T47D (cell line): ENCODE data around the gene DIP2C.
A peak's percentile ranks its signal among the peaks of the same experiment; 100 is the strongest.

Experiments
- DNase-seq, 2 experiments: peaks; one replicate each; pipeline versions ENCODE4 v3.0.0 to v3.0.0-alpha.2; 2011 to 2012; ENCODE audit warnings: low read depth in 1 of 2, low spot score in 1 of 2
- JUND ChIP-seq: IDR thresholded peaks from 2 replicates; pipeline ENCODE4 v1.6.1; 2012; ENCODE audit warnings: low read depth
- in situ Hi-C: cut with HindIII; loops from 2 replicates; pipeline ENCODE4 v1.10.0; 2016; ENCODE audit warnings: low sequenced_read_pairs, low pct_unique_long_range_greater_than_20kb

The DIP2C gene, protein sequence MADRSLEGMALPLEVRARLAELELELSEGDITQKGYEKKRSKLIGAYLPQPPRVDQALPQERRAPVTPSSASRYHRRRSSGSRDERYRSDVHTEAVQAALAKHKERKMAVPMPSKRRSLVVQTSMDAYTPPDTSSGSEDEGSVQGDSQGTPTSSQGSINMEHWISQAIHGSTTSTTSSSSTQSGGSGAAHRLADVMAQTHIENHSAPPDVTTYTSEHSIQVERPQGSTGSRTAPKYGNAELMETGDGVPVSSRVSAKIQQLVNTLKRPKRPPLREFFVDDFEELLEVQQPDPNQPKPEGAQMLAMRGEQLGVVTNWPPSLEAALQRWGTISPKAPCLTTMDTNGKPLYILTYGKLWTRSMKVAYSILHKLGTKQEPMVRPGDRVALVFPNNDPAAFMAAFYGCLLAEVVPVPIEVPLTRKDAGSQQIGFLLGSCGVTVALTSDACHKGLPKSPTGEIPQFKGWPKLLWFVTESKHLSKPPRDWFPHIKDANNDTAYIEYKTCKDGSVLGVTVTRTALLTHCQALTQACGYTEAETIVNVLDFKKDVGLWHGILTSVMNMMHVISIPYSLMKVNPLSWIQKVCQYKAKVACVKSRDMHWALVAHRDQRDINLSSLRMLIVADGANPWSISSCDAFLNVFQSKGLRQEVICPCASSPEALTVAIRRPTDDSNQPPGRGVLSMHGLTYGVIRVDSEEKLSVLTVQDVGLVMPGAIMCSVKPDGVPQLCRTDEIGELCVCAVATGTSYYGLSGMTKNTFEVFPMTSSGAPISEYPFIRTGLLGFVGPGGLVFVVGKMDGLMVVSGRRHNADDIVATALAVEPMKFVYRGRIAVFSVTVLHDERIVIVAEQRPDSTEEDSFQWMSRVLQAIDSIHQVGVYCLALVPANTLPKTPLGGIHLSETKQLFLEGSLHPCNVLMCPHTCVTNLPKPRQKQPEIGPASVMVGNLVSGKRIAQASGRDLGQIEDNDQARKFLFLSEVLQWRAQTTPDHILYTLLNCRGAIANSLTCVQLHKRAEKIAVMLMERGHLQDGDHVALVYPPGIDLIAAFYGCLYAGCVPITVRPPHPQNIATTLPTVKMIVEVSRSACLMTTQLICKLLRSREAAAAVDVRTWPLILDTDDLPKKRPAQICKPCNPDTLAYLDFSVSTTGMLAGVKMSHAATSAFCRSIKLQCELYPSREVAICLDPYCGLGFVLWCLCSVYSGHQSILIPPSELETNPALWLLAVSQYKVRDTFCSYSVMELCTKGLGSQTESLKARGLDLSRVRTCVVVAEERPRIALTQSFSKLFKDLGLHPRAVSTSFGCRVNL (N-terminal part only)

DNA sequence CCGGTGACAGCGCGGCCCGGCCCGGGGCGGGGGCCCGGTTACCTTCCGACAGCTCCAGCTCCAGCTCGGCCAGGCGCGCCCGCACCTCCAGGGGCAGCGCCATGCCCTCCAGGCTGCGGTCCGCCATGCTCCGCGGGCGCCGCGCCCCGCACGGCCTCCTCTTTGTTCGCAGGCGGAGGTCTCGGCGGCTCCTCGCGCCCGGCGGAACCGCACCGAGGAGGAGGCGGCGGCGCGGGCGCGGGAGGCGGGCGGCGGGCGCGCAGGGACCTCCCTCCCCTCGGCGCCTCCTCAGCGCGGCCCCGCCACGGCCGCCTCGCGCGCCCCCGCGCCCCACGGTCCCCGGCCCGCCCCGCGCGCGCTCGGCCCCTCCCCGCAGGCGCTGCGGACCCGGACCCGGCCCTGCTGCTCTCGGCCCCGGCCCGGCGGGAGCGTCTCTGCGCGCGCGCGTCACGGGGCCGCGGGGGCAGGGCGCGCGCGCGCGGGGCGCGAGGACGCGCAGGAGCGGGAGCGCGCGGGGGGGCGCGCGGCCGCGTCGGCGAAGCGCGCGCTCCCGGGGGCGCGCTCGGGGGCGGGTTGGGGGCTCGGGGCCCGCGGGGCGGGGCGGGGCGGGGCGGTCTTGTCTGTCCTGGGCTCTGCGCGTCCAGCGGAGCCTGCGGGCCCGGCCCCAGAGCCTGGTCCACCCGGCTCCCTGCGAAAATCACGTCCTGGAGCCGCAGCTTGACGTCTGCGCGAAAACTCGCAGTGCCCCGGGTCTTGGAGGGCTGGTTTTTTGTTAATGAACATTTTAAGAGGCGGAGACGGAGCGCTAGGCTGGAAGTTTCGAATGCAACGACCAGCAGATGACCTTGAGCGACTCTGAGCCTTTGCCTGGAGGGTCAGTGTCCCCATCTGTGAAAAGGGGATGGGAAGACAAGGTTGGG, at the start of gene DIP2C:
TSS of gene DIP2C (minus strand) at position 217 of the 920 bp plus-strand sequence. CDS start at position 127, 90 bp downstream.
- peak; percentile 87 to 98 for DNase-seq
- no peak for TF ChIP-seq JUND
- in situ Hi-C loops, result no loop called here

DNA sequence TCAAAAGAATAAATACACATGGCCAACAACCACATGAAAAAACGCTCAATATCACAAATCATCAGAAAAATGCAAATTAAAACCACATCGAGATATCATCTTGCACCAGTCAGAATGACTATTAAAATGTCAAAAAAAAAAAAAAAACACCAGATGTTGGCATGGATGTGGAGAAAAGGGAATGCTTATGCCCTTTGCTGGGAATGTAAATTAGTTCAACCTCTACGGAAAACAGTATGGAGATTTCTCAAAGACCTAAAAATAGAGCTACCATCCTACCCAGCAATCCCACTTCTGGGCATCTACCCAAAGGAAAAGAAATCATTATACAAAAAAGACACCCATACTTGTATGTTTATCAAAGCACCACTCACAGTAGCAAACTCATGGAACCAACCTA, 45.0 kb upstream of the DIP2C start:
- DNase-seq, result no peak
- in situ Hi-C loops, result no loop called here
- no peak for TF ChIP-seq JUND

DNA sequence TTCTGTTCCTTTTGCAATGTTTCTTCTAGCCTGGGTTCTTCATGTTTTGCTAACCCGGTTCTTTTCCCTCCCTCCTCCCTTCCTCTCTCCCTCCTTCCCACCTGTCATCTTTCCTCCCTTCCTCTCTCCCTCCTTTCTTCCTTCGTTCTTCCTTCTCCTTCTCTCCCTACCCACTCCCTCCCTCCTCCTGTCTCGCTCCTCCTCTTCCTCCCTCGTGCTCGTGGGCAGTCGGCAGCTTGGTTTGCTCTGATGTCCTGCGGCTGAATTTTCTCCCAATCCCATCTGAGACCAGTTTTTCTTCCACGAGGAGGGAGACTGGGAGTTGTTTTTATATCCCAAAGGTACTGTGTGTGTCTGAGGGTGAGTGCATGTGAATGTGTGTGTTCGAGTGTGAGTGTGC, 43.6 kb upstream of the DIP2C start:
- peak; percentile 38 to 64 for DNase-seq
- in situ Hi-C loops, result no loop called here
- no peak for TF ChIP-seq JUND

DNA sequence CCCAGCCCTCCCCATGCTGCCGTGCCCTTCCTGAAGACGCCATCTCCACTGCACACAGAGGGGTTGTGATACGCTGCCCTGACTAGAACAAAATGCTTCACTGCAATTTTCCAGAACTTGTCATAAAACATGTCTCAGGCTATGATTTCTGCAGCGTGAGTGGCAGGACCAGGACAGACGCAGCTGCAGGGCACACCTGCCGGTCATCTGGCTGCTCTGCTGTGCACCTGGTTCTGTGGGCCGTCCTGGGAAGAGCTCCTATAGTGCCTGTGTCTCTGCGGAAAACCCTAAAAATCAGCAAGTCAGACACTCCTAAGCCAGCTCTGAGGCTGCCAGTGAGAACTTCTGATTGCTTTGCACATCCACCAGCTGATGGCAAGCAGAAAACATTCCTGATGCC, 39.7 kb upstream of the DIP2C start:
- no peak for TF ChIP-seq JUND
- in situ Hi-C loops, result no loop called here
- no peak for DNase-seq

DNA sequence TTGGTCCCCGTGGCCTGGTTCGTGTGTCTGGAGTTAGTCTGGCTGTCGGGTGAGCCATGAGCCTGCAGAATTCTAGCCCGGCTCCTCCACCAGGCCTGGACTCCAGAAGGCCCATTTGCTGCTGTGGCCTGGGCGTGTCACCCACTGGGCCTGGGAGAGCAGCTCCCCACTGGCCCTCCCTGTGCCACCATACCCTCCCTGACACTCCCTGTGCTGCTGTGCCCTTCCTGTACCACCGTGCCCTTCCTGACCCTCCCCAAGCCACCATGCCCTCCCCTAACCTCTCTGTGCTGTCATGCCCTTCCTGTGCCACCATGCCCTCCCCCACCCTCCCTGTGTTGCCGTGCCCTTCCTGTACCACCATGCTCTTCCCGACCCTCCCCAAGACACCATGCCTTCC, 39.1 kb upstream of the DIP2C start:
- no peak for TF ChIP-seq JUND
- no peak for DNase-seq
- in situ Hi-C loops, result no loop called here

DNA sequence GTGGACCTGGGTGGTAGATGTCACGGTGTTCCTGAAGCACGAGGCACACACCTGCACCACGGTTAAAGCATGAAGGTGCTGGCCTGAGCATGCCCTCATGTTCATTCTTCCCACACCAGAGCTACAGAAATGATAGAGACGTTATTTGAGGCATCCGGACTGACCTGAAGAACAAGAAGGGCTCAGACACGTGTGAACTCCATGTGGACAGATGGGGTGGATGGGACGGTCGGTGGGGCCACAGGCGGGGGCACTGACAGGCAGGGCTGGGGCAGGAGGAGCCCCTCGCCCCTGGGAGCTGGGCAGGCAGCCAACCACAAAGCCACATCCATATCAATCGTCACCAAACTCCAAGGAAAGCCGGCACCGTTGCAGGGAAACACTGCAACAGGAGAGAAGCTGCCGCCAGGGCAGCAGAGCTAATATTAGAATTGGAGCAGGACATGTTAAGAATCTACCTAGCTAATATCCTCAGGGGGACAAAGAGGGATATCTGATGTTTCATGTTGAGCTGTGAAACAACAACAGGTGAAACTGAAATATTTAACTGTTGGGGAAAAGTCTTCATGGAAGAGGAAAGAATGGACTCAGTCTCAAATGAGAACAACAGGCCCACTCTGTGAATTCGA, 37.8 kb upstream of the DIP2C start:
- in situ Hi-C loops, result no loop called here
- TF ChIP-seq JUND, result no peak
- DNase-seq, result peak; percentile 52 to 88

DNA sequence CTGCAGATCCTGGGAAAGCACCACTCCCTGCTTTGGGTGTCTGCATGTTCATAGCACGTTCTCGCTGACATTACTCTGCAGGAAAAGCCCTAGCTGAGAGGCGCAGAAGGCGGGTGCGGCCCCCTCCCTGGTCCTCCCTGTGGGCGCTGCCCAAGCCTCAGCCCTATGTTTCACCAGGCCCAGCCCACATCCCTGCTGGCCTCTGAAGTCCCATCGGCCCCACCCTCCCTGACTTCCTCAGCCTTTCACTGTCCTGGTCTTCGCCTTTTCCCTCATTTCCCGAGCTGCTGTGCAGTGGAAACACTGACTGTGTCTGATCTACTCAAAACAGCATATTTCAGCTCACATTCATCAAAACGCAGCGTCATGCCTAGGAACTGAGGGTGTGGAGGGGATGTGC, 36.3 kb upstream of the DIP2C start:
- in situ Hi-C loops, result no loop called here
- no peak for DNase-seq
- no peak for TF ChIP-seq JUND

DNA sequence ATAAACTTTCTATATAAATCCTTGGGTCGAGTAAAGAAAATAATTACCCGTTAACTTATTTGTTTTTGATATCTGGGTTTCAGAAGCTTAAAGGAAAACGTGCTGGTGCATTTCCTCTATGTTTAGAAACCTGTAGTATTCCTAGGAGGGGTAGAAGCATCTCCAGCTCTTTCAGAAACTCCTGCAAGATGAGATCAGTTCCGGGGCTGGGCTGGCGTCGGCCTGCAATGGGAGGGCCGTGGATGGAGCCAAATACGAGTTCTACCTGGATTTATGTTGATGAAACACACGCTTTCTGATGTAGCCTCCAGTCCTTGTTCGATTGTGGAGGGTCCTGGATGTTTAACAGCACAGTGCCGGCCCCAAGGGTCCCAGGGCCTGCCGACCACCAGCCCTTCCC, 35.8 kb upstream of the DIP2C start:
- DNase-seq, result no peak

DNA sequence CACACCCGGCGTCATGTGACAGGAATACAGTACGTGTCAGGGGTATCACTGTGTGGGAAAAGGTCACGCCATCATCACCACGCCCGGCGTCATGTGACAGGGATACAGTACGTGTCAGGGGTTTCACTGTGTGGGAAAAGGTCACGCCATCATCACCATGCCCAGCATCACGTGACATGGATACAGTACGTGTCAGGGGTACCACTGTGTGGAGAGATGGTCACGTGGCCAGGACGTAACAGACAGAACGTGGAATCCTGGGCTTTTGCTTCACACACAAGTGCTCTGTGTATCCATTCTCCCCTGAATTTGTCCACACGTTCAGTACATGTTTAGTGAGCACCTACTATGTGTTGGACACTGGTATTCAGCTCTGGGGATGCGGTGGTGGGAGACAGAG, 34.5 kb upstream of the DIP2C start:
- in situ Hi-C loops, result no loop called here
- no peak for TF ChIP-seq JUND
- DNase-seq, result no peak

More for the DNA sequence above, 35.8 kb upstream of the DIP2C start:
- no peak for TF ChIP-seq JUND
- in situ Hi-C loops, result no loop called here

DNA sequence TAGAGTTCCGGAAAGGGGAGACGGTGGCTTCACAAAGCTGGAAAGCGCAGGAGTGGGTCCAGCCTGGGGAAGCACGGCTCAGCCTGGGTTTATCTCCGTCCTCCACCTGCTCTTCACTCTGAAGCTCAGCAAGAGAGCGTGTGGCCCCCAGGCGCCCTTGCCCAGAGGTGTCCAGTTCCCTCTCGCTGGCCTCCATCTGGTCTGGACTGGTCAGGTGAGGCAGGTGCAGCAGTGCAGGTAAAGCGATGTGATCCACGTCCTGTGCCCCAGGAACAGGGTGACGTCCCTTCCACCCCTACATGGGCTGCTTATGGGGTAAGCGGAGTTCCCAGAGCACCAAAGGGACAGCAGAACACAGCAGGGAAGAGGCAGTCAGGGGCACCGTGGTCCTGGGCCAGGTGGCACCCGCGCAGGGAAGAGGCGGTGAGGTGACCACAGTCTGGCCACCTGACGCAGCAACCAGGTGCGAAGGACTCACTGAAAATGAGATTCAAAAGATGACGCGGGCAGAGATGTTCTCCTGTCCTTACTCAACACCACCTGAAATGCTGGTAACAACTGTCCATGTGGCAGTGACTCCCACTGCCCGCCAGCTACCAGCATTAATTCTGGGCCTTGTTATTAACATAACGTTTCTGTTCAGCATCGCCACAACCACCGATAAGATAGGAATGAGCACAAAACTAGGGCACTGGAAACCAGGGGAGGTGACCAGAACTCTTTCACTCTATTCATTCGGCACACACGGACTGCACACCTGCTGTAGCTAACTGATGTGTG, 33.0 kb upstream of the DIP2C start:
- no peak for DNase-seq
- in situ Hi-C loops, result no loop called here
- no peak for TF ChIP-seq JUND

DNA sequence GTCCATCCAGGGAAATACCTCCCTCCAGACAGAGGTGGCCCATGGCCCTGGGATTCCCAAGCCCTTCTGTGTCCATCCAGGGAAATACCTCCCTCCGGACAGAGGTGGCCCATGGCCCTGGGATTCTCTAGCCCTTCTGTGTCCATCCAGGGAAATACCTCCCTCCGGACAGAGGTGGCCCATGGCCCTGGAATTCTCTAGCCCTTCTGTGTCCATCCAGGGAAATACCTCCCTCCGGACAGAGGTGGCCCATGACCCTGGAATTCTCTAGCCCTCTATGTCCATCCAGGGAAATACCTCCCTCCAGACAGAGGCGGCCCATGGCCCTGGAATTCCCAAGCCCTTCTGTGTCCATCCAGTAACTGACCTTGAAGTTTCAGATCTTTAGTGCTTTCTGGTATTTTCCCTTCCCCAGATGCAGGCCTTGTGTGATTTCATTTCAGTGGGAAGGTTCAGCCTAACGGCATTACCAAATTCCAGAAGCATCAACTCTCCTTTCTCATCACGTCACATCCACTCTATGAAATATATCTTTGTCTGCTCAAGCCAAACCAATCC, 28.8 kb upstream of the DIP2C start:
- in situ Hi-C loops, result no loop called here
- no peak for DNase-seq
- TF ChIP-seq JUND, result no peak
